Fibroblast of skin of back (primary cell): ENCODE results near the gene SNRNP25.

Experiments used
- DNase-seq: peaks from one replicate; pipeline ENCODE4 v3.0.0-alpha.2; 2013

SNRNP25 gene

DNA sequence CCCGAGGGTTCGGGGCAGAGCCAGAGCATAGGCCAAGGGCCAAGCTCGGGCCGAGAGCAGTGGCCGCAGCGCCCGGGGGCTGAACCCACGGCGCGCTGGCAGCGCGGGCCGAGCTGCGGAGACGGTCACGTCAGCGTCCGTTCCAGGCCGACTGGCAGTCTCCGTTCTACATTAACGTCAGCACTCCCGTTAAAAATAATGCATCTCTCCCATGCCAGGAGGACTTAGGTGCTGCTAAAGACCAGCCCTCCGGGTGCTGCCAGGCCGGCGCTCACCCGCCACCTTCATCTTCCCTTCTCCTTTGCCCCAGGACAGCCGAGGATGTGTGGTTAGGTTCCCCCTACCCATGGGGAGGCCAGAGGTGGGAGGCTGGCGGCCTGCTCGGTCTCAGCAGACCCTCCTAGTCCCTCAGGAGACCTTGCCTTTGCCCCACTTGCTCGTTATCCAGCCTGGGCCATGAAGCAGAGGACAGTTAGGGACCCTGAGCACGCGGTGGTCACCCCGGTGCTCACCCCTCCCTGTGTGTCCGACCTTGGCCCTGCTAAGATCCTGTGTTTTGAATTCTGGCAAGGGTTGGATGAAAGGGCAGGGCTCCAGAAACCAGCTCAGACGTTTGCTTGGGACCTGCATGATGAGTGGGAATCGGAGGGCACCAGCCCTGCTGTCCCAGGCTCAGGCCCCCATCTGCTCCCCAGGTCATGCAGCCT, 25.0 kb downstream of the SNRNP25 start:
- peak; percentile 33 for DNase-seq

DNA sequence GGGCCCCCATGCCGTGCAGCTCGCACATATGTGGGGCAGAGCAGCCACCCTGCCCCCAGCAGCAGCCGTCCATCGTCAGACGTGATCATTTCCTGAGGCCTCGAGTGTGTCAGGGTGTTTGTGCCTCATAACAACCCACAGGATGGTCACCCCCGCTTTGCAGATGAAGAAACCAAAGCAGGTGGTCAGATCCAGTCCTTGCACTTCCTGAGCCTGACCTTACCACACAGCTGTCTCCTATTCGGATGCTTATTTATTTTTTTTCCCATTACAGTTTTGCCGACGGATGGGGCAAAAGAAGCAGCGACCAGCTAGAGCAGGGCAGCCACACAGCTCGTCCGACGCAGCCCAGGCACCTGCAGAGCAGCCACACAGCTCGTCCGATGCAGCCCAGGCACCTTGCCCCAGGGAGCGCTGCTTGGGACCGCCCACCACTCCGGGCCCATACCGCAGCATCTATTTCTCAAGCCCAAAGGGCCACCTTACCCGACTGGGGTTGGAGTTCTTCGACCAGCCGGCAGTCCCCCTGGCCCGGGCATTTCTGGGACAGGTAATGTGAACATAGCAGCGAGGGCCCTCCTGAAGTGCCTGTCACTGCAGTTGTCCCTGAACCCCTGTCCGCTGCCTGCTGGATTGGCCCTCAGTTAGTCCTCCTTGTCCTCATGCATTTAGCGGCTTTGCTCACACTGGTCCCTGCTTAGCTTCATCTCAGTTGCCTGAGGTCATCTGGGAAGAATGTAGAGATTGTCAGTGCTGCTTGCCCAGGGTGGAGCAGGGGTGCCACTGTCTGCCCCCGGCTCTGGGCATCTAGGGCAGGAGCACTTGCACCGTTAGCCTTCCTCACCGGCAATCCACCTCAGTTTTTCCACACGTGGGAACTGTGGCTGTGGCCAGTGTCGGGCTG, 25.8 kb downstream of the SNRNP25 start:
- no peak for DNase-seq

DNA sequence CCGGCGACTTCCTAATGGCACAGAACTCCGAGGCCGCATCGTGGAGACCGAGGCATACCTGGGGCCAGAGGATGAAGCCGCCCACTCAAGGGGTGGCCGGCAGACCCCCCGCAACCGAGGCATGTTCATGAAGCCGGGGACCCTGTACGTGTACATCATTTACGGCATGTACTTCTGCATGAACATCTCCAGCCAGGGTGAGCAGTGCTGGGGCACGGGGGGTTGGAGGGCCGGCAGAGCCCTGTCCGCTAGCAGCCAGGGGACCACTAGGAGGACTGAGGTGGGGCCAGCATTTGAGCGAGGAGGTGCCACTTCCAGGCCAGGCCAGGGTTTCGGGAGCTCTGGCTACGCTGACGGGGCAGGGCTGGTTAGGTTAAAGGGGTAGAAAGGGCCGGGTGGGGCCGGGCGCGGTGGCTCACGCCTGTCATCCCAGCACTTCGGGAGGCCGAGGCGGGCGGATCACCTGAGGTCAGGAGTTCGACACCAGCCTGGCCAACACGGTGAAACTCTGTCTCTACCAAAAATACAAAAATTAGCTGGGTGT, 29.5 kb downstream of the SNRNP25 start:
- DNase-seq, result no peak

- no peak for DNase-seq
Observed at GRCh38 chr16:83781-84615, 30.4 kb downstream of the SNRNP25 start.

DNA sequence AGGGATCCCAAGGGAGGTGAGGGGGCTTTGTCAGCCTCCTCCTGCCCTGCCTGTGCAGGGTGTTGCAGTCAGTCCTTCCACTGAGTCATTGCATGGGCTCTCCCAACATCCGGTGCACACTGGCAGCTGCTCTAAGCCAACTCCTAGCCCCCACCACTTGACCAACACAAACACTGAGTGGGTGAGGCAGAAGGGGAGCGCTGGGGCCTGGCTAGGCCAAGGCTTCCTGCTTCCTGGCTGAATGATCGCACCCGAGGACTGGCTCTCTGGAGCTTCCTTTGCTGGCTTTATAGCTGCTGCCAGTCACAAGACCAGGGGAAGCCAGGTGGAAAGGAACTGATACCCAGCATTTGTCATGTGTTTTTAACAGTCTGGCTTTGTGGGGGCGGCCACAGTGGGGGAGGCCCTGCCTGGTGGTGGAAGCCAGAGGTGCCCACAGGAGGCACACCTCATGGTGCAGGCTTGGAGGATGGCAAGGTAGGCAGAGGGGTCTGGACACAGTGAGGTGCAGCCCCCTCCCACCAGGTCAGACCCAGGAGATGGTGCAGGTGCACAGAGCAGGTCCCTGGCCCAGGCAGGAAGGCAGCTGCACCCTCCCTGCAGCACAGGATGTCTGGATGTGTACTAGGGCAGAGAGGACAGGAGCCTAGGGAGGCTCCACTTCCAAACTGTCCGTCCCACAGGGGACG, 31.2 kb downstream of the SNRNP25 start:
- peak; percentile 94 for DNase-seq

GRCh38 chr16:85407-85782, 31.8 kb downstream of the SNRNP25 start:
- no peak for DNase-seq

GRCh38 chr16:85865-86264, 32.2 kb downstream of the SNRNP25 start:
- no peak for DNase-seq

DNA sequence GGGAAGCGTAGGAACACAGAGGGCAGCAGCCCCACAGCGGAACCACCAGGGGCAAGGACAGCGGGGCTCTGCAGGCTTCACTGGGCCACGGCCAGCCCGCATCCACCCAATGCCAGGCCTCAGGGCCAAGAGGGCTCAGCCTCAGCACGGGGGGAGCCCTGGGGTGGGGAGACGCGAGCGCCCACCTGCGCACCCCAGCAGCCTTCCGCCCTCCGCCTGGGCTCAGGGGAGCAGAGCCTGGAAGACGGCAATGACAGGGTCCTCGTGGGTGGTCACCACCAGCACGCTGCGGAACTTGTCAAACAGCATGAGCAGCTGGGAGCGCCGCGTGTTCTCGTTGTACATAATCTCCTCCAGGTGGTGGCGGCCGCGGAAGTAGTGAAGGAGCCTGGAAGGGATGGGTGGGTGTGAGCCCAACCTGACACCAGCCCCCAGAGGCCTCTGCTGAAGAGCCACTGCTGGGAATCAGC, 32.9 kb downstream of the SNRNP25 start:
- DNase-seq, result no peak

DNA sequence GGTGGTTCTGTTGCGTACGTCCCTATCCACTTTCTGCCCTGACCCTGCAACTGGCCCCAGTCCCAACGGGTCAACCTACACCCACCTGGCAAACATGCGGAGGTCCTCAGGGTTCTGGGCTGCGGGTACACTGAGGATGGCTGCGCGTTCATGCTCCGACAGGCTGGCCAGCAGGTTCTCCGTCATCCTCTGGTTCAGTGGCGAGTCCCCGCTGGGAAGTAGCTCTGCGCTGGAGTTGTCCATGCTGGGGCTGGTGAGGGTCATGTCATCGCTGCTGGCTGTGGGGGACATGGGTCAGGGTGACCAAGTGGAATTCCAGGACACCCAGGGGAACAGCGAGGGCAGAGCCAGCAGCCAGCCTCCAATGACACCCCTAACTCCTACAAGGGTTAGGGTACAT, 35.0 kb downstream of the SNRNP25 start:
- no peak for DNase-seq

DNA sequence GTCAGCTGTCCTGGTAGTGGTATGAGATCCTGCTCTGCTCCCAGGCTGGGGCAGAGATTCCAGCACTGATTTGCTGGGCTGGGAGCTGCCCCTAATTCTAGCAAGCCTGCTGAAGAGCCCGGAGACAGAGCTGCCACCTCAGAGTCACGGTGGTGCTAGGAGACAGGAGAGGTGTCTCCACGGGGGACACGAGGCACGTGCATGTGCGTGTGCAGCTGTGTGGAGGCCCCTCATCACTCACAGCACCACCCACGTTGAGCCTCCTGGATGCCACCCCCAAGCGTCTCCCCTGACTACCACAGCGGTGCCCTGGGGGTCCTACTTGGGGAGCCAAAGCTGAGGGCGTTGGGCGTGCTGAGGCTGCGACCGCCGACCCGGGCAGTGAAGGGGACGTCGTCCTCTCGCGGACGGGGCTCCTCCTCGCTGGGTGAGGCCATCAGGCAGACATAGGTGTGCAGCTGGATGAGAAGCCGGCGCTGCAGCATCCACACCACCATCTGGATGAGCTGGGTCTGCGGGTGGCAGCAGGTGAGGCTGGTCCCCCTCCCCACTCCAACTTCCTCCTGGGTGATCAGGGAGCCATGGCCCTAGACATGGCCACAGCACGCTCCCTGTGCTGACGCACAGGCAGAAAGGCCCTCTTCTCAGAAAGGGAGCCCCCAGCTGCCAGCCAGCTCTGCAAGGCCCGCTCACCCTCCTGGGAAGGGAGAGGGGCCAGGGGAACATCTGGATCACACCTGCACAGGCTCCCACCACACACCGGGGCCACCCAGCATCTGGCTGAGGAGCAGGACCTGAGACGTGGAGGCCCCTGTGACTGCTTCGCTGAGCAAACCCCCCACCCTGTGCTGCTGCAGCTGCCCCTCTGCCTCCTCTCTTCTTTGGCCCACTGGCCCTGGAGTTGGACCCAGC, 36.0 kb downstream of the SNRNP25 start:
- no peak for DNase-seq

GRCh38 chr16:91484-91883, 37.9 kb downstream of the SNRNP25 start:
- DNase-seq, result no peak

DNA sequence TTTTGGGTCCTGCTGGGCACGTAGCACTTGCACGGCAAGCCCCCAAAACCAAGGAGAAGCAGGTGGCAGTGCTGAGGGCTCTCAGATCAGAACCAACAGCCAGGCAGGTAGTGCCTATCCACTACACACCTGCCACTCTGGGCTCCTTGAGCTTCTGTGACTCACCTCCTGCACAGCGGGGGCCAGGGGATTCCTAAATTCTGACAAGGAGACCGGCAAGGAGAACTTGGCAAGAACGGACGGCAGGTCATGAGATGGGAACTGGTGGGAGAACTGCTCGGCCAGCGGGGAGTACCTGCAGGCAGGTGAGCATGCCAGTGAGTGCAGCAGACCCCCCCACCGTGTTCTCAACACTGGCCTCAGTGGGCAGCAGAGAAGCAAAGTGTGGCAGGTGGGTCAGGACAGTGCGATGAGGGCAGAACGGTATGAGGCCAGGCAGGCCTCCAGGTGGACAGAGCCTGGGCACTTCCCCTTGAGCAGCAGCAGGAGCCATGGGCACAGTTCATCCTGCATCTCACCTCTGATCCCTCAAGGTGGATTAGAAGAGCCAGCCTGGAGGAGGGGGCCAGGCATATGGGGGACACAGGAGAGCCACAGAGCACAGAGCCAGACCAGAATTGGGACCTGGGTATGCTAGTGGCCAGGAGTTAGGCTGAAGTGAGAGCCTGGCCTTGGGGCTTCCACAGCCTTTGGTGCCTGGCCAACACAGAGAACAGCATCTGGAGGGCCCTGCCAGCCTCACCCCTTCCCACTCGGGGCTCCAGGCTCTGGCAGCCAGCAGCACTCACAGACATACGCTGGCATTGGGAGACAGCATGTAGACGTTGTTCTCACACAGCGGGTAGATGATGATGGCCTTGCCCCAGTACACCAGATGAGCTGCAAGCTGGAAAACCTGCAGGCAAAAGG, 39.1 kb downstream of the SNRNP25 start:
- DNase-seq, result no peak

- no peak for DNase-seq
Observed at GRCh38 chr16:94918-95265, 41.3 kb downstream of the SNRNP25 start.

- peak; percentile 87 for DNase-seq
Observed at GRCh38 chr16:96935-97381, 43.3 kb downstream of the SNRNP25 start.

GRCh38 chr16:97822-98221, 44.2 kb downstream of the SNRNP25 start:
- DNase-seq, result peak; percentile 38

DNA sequence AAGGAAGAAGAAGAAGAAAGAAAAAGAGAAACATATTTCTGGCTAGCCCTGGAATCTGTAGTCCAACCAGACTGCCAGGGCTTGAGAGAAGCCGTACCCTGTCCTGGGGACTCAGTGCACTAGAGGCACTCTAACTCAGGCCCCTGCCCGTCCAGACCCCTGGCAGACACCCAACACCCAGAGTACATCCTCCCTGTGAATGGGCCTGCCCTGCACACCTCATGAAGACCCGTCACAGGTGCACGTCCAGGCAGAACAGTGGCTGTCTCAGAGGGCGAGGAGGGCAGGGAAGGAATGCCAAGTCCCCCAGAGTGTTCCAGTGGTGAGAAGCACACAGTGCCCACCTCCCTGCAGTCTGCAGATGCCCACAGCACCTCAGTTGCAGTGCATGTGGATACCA, 47.4 kb downstream of the SNRNP25 start:
- DNase-seq, result no peak

DNA sequence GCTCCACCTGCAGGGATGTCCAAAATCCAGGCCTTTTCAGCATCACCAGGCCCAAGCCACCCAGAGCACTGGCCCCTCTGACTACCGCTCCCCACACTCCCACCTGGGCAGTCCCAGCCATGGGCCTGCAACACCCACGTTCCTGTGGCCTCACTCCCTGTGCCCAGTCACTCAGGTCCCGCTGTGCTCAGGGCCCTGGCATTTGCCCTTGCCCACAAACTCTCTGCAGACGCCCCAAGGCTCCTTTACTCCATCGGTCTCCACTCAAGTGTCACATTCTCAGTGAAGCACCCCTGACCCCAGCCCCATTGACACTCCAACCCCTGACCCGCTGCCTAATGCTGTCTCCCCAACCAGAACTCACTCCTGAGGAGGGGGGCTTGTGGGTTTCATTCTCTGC, 48.0 kb downstream of the SNRNP25 start:
- DNase-seq, result no peak

DNA sequence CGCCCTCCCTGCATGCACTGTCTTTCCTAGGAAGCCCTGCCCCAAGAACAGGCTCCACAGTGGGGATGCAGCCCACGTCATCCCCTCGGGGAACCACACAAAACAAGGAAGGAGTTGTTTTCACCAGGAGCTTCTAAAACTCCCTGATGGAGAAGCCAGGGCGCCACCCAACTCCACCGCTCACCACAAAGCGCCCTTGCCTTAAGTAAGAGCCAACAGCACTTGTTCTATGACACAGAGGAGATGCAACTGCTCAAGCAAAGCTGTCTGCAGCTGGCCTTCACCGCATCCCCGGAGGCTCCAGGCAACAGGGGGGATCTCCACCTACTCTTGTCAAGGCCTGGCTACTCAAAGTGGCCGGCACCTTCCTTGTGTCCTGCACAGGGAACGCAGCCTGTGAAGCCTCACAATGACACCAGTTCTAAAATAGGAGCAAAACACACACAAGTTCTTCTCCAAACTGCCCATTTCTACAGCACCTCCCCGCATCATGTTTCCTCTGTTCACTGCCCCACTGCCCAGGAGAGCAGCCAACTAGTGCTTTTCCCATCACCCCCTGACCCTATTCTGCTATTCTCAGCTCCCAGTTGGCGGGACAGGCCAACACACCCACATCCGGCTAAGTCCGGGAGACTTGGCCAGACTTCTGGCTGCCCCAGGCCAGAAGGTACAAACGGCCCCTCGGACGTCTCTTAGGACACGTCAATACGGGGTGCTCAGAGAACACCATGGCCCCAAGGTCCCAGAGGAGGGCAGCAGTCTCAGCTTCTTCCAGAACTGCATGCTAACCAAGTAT, 48.6 kb downstream of the SNRNP25 start:
- DNase-seq, result no peak

GRCh38 chr16:104355-104754, 50.7 kb downstream of the SNRNP25 start:
- no peak for DNase-seq
